Smooth muscle cell (in vitro differentiated cells): ENCODE measurements around the gene PADI1. TPM values are rescaled to one million over a fixed set of nuclear protein-coding genes. Genes with fewer than 3 reads are reported as not detected.

Experiments
- DNase-seq: peaks from one replicate; lab custom pipeline; 2025; ENCODE audit not compliant: unreplicated experiment; lab: John Stamatoyannopoulos, UW
- H2AFZ ChIP-seq: fragments of 200-600 bp; sonication (generic); 2 replicates; pipeline ENCODE4 v1.6.0; 2016; ENCODE audit warnings: antibody characterized with exemption, low read depth, mild to moderate bottlenecking
- H3F3A ChIP-seq: fragments of 200-600 bp; sonication (generic); 2 replicates; pipeline ENCODE4 v1.6.0; 2017; ENCODE audit warnings: antibody characterized with exemption, low read depth
- H3K27ac ChIP-seq: fragments of 200-600 bp; sonication (generic); 2 replicates; pipeline ENCODE4 v1.5.1; 2016; ENCODE audit warnings: low read depth, mild to moderate bottlenecking
- H3K27me3 ChIP-seq: fragments of 200-600 bp; sonication (generic); 2 replicates; pipeline ENCODE4 v1.6.1; 2016; ENCODE audit warnings: low read depth, mild to moderate bottlenecking
- H3K36me3 ChIP-seq: fragments of 200-600 bp; sonication (generic); 2 replicates; pipeline ENCODE4 v1.5.1; 2016; ENCODE audit warnings: low read depth
- H3K4me1 ChIP-seq: fragments of 200-600 bp; sonication (generic); 2 replicates; pipeline ENCODE4 v1.5.1; 2016; ENCODE audit warnings: low read depth
- H3K4me2 ChIP-seq: fragments of 200-600 bp; sonication (generic); 2 replicates; pipeline ENCODE4 v1.6.0; 2016; ENCODE audit warnings: mild to moderate bottlenecking
- H3K4me3 ChIP-seq: fragments of 200-600 bp; sonication (generic); 2 replicates; pipeline ENCODE4 v1.5.1; 2016; ENCODE audit warnings: mild to moderate bottlenecking
- H3K79me2 ChIP-seq: fragments of 200-600 bp; sonication (generic); 2 replicates; pipeline ENCODE4 v1.6.0; 2016; ENCODE audit warnings: low read depth, mild to moderate bottlenecking
- H3K9ac ChIP-seq: fragments of 200-600 bp; sonication (generic); 2 replicates; pipeline ENCODE4 v1.6.0; 2016; ENCODE audit warnings: low read depth
- H3K9me3 ChIP-seq: fragments of 200-600 bp; sonication (generic); replicated peaks from 2 replicates; pipeline ENCODE4 v1.5.1; 2016; ENCODE audit warnings: low read depth
- H4K20me1 ChIP-seq: fragments of 200-600 bp; sonication (generic); 2 replicates; pipeline ENCODE4 v1.6.0; 2016; ENCODE audit warnings: low read depth
- WGBS: methylation state at CpG from one replicate; pipeline ENCODE4 v1.1.7; 2016; ENCODE audit warnings: low lambda C conversion rate; 5-methylcytosine and 5-hydroxymethylcytosine counted together
- polyA plus RNA-seq: library from polyadenylated mRNA; unstranded; fragments of >200 nt; fragmentation: Nextera tagmentation; extraction: Ambion mirVana; gene quantifications from 2 replicates; pipeline ENCODE4 v1.2.1, GENCODE V29; 2016
- total RNA-seq: library from RNA; depleted of rRNA; stranded (reverse); fragments of >200 nt; gene quantifications from 2 replicates; pipeline ENCODE4 v1.2.3, GENCODE V29; 2014
- TF ChIP-seq, protein P1 (sequence below): fragments of 200-600 bp; sonication (generic); IDR thresholded peaks from 2 replicates; pipeline ENCODE4 v1.5.1; 2017; ENCODE audit warnings: borderline replicate concordance, mild to moderate bottlenecking, antibody characterized with exemption; ENCODE audit not compliant: insufficient read depth, poor library complexity, severe bottlenecking

PADI1 gene
- total and polyA plus RNA-seq, 2 experiments from 2014 or later, result 1.7 TPM; not detected in 1

DNA sequence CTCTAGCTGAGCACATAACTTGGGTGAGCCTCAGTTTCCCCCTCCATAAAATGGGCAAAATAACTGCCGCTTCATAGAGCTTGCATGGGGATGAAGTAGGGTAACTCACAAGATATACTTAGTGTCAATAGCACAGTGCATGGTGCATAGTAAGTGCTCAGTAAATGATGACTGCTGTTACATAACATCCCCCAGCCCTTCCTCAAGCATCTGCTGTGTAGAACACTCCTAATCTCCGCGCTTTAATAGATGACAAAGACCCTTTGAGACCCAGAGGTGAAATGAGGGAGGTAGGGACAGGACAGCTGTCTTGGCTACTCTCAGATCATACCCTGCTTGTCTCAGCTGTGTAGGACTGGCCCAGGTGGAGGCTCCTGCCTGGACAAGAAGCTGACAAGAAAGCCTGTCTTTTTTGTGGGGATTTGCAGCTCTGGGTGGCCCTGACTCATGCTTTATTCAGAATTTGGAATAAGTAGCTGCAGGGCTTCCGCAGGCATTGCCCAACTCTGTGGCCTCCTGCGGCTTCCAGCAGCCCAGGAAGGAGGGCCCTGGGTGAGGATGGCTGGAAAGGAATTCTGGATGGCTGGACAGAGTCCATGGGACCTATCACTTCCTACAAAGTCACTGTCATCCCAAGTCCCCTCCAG, 82.3 kb downstream of the PADI1 start:
- no peak overlapping the region for H3K4me3 ChIP-seq
- H3K79me2 ChIP-seq, result no peaks in the 10 kb centered on the region
- H3K36me3 ChIP-seq, result no peaks in the 10 kb centered on the region
- H3K9me3 ChIP-seq, result no peaks in the 10 kb centered on the region
- no peaks in the 10 kb centered on the region for H4K20me1 ChIP-seq
- no peak overlapping the region for H2AFZ ChIP-seq
- peaks cover 6% of the 10 kb centered on the region for H3K27me3 ChIP-seq
- H3F3A ChIP-seq, result peaks cover 7% of the 10 kb centered on the region
- no peak overlapping the region for H3K9ac ChIP-seq
- H3K4me1 ChIP-seq, result no peaks in the 10 kb centered on the region
- 67% methylated on average over 5 of the region's 5 CpGs for WGBS
- no peak for DNase-seq
- TF ChIP-seq, protein P1, sequence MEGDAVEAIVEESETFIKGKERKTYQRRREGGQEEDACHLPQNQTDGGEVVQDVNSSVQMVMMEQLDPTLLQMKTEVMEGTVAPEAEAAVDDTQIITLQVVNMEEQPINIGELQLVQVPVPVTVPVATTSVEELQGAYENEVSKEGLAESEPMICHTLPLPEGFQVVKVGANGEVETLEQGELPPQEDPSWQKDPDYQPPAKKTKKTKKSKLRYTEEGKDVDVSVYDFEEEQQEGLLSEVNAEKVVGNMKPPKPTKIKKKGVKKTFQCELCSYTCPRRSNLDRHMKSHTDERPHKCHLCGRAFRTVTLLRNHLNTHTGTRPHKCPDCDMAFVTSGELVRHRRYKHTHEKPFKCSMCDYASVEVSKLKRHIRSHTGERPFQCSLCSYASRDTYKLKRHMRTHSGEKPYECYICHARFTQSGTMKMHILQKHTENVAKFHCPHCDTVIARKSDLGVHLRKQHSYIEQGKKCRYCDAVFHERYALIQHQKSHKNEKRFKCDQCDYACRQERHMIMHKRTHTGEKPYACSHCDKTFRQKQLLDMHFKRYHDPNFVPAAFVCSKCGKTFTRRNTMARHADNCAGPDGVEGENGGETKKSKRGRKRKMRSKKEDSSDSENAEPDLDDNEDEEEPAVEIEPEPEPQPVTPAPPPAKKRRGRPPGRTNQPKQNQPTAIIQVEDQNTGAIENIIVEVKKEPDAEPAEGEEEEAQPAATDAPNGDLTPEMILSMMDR, result no peak
- no peak overlapping the region for H3K4me2 ChIP-seq
- H3K27ac ChIP-seq, result no peak overlapping the region

DNA sequence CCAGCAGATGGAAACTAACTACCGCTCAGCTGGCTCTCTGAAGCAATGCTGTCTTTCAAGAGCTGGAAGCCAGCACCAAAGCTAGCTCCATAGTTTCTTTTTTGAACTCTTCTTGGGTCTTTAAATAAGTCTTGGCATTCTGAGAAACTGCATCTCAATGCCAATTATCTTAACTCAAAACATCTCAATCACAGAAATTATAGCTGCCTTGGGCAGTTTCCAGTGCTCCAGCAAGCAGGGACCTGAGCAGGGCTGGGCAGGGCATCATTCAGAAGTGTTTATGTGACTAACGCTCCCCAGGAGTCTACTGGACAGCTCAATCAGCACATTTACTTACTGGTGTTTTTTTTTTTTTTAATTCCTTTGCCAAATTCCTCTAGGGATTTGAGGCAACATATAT, 84.8 kb downstream of the PADI1 start:
- Histone ChIP-seq H3K27ac (no peak overlapping the region), H3K36me3 (no peaks in the 10 kb centered on the region), H3K4me1 (no peaks in the 10 kb centered on the region), H3K4me2 (no peak overlapping the region), H4K20me1 (no peaks in the 10 kb centered on the region), H3K4me3 (no peak overlapping the region), H3K9ac (no peak overlapping the region), H3F3A (peaks cover 7% of the 10 kb centered on the region), H3K79me2 (no peaks in the 10 kb centered on the region), H3K9me3 (no peaks in the 10 kb centered on the region), H3K27me3 (no peaks in the 10 kb centered on the region), H2AFZ (no peak overlapping the region)
- DNase-seq, result no peak
- TF ChIP-seq, protein P1, result no peak
- WGBS, result 49% methylated on average over 2 of the region's 2 CpGs

DNA sequence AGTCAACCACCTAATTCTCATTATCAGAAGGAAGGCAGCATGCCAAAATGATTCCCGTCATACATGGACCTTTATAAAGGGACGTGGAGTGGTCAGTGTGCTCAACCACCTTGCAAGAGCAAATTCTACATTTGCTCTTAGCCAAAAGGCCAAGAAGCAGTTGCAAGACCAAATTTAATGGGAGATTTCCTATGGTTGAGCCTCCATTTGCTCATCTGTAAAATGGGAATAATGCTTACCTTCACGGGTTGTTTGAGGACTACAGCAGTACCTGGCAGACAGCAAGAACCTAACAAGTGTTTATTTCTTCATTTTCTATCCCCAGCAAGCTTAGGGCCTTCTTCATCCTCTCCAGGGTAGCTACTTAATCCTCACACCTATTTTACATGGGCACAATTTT, 85.6 kb downstream of the PADI1 start:
- no peak for DNase-seq
- Histone ChIP-seq H3K27ac (no peak overlapping the region), H3K36me3 (no peaks in the 10 kb centered on the region), H4K20me1 (no peaks in the 10 kb centered on the region), H3F3A (peaks cover 7% of the 10 kb centered on the region), H3K4me2 (no peak overlapping the region), H3K79me2 (no peaks in the 10 kb centered on the region), H3K9me3 (no peaks in the 10 kb centered on the region), H2AFZ (no peak overlapping the region), H3K4me3 (no peak overlapping the region), H3K9ac (no peak overlapping the region), H3K4me1 (no peaks in the 10 kb centered on the region), H3K27me3 (no peaks in the 10 kb centered on the region)
- TF ChIP-seq, protein P1, result no peak
- WGBS, result 91% methylated on average over 3 of the region's 3 CpGs
